ENCODE results near the gene TYW5.
"Not testable (repeated sequence)": the region's sequence is repeated elsewhere in the genome, so short reads cannot be mapped to it uniquely, and the experiment has no call there.

TYW5 gene

DNA sequence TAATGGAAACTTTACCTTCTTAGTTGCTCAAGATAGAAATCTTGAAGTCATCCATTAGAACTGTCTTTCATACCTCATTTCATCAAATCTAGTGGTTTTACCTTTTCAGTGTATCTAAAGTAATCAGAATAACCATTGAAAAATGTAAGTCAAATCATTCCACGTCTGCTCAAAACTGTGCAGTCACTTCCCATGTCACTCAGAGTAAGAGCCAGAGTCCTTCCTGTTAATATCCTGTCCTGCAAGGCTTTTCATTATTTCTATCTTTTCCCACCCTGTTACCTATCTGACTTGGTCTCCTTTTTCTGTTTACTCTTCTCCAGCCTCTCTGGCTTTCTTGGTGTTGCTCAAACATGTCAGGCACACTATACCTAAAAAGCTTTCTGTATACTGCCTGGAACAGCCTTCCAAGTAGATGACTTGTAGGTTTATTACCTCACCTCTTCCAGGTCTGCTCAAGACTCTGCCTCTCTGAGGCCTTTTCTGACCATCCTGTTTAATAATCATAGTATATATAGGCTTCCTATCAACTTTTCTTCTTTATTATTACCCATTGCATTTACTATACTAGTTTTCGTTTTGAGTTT is 40.8 kb downstream of the TYW5 start:
- DNase-seq: no peak

- DNase-seq: not testable (repeated sequence)
Observed at GRCh38 chr2:199912553-199913114, 42.7 kb downstream of the TYW5 start.

DNA sequence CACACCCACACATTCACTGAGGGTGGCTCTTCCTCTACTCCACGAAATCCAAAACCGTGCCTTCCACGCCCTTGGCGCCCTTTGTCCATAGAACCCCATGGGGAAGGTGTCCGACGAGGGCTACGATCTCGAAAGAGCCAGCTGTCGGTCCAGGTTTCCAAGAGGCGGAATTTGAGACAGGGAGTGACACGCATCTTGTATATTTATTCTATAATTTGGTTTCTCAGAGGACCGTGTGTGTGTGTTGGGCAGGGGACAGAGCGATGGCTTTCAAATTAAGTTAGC is 43.5 kb downstream of the TYW5 start:
- DNase-seq: peak in 3 of 14 donors; percentile 31 to 42 (median 36)

DNA sequence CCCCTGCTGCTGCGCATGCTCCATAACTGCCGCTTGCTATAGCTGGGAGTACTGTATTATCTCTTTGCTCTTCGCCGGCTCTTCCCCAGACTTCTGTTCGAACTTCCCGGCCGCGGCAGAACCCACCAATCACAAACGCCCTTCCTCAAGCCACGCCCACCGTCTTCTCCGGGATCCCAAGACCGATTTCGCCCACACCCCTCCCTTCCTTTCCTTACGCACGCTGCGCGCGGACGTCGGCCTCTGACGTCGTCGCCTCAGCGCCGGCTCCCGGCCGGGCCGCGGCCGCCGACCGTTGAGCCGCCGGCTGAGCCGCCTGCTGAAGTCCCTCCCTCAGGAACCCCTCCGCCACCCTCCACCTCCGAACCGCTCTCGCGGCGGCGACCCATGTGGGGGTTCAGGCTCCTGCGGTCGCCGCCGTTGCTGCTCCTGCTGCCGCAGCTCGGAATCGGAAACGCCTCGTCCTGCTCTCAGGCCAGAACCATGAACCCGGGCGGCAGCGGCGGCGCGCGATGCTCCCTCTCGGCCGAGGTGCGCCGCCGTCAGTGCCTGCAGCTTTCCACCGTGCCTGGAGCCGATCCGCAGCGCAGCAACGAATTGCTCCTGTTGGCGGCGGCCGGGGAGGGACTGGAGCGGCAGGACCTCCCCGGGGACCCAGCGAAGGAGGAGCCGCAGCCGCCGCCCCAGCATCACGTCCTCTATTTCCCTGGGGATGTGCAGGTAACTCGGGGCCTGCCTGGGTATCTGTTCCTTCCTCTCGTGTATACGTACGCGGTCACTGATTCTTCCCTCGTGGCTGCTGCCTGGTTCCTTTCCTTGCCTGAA is 44.0 kb downstream of the TYW5 start, which contains the start of gene C2orf69:
Gene C2orf69 (plus strand): TSS at position 242 of the 825 bp plus-strand sequence. CDS start 146 bp downstream, at position 388.
- DNase-seq: peak; percentile 59 to 95 (median 90)

DNA sequence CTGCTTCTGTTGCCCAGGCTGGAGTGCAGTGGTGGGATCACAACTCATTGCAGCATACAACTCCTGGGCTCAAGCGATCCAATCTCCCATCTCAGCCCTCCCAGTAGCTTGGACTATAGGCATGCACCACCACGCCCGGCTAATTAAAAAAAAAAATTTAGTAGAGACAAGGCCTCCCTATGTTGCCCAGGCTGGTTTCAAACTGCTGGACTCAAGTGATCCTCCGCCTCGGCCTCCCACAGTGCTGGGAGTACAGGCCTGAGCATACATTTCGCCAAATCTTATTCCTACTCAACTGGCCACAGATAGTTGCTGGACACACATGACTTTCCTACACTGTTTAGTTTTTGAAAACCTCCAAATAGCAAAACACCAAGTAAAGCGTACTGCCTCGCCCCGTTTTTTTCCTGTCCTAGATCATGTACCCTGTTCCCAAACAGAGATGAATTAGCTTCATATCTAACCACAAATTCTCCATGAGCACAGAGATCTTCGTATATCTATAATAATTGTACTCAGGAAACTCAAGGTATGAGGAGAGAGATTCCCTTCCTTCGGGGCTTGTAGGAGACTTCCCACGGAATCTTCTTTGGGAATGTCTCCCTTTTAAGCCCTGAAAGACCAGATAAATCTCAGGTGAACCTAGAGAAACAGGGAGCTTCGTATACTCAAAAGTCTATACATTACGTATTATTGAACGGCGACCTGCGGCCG is 44.8 kb downstream of the TYW5 start:
- DNase-seq: no peak

DNA sequence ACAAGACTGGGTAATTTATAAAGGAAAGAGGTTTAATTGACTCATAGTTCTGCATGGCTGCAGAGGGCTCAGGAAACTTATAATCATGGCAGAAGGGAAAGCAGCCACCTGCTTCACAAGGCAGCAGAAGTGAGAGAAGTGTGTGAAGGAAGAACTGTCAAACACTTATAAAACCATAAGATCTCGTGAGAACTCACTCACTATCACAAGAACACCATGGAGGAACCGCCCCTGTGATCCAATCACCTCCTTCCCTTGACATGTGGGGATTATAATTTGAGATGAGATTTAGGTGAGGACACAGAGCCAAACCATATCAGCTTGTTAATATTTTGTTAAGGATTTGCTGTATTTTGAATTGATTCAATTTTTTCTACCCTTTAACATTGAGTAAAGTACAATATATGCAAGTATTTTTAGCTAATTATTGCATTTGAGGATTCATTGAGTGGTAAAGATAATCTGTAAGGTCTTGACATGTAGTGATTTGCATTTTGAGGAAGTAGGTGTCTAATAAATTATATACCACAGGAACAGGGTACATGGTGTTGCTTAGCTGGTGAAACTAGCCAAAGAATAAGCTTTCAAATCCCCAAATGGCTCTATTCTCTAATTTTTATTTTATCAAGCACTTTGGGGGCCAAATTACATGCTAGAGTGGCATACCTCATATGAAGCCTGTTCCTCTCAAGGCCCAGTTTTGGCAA is 48.1 kb downstream of the TYW5 start:
- no peak for DNase-seq

- no peak for DNase-seq
Observed at GRCh38 chr2:199903111-199903510, 52.2 kb downstream of the TYW5 start.

- no peak for DNase-seq
Observed at GRCh38 chr2:199902486-199903110, 52.7 kb downstream of the TYW5 start.

- no peak for DNase-seq
Observed at GRCh38 chr2:199901942-199902341, 53.3 kb downstream of the TYW5 start.

GRCh38 chr2:199896617-199897016 is 58.7 kb downstream of the TYW5 start:
- DNase-seq: no peak

- DNase-seq: no peak
Observed at GRCh38 chr2:199895406-199895805, 59.9 kb downstream of the TYW5 start.

DNA sequence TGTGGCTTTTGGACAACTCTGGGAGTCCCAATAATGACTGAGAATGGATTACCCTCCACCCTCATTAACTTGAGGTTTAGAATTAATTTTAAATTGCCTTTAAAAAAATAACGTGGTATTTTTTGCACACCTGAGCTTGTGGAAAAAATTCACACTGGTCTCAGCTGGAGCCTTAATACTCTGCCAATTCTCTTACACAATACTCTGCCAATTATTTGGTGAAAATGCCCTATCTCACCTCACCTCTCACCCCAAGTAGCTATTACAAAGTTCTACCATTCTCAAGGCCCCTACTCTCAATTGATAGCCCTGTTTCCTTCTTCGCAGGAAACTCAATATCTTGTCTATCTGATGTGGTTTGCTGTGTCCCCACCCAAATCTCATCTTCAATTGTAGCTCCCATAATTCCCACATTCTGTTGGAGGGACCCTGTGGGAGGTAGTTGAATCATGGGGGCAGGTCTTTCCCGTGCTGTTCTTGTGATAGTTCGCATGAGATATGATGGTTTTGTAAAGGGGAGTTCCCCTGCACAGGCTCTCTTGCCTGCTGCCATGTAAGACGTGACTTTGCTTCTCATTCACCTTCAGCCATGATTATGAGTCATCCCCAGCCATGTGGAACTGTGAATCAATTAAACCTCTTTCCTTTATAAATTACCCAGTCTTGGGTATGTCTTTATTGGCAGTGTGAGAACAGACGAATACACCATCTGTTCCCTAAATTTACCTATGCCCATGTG is 71.6 kb downstream of the TYW5 start:
- DNase-seq: no peak

GRCh38 chr2:199882667-199883066 is 72.6 kb downstream of the TYW5 start:
- no peak for DNase-seq
